ENCODE measurements around the gene FOXK2. TPM values are rescaled to one million over a fixed set of nuclear protein-coding genes. Genes with fewer than 3 reads are reported as not detected.

The FOXK2 gene
- total and polyA plus RNA-seq, 2 donors (not counting 1 experiment from before 2014, with no cell fraction given): 19.7 to 62.7 TPM

GRCh38 chr17:82545071-82545462 lies 25.5 kb downstream of the FOXK2 start:
- peaks cover 99% of the 10 kb centered on the region for H4K20me1 ChIP-seq (ENCODE audit: control insufficient read depth, insufficient read depth, low read length, poor library complexity, severe bottlenecking)
- ATAC-seq (ENCODE audit: low read depth) (no peak), DNase-seq (no peak)
- peaks cover 95% of the 10 kb centered on the region for H3K79me2 ChIP-seq (ENCODE audit: control insufficient read depth, insufficient read depth, low read length)
- no peak overlapping the region for H3K4me2 ChIP-seq (replicated peaks; ENCODE audit: low read depth, low read length, poor library complexity, severe bottlenecking)
- no peak overlapping the region for H2AFZ ChIP-seq (ENCODE audit: insufficient read depth, low read depth, low read length, poor library complexity, severe bottlenecking)
- peaks cover 51% of the 10 kb centered on the region for H3K4me1 Mint-ChIP-seq
- ChIA-PET POLR2A (no interaction called here), CTCF (interaction anchor here (0.8 to 2.7 kb wide), 5 partner anchors 9 to 192 kb away, joined by 3 to 10 read pairs (median 4); no protein-coding TSS in a partner anchor)
- no peak overlapping the region for H3K27ac Mint-ChIP-seq
- peaks cover 0 to 1% of the 10 kb centered on the region in 2 experiments for H3K36me3 ChIP-seq (replicated peaks in 1 of 2; ENCODE audit: control extremely low read depth in 1 of 2, control insufficient read depth in 1 of 2, extremely low read depth in 1 of 2, insufficient read depth in 2 of 2, low read length in 1 of 2)
- no peak overlapping the region for H3K27ac ChIP-seq (ENCODE audit: low read length in 2 of 2)
- no peak overlapping the region for H3K4me3 ChIP-seq (ENCODE audit: control extremely low read depth in 1 of 5, extremely low read depth in 1 of 5, insufficient read depth in 1 of 5, low read depth in 2 of 5, low read length in 4 of 5)
- peaks cover 5 to 22% of the 10 kb centered on the region in 2 donors for H3K4me1 ChIP-seq (ENCODE audit: control insufficient read depth in 2 of 2, insufficient read depth in 2 of 2, low read length in 2 of 2)
- TF ChIP-seq CTCF (IDR thresholded peaks at IDR 0.05) (no peak), EZH2 (IDR thresholded peaks at IDR 0.05; ENCODE audit: borderline replicate concordance, insufficient read depth, low read depth, low read length, poor library complexity, severe bottlenecking) (no peak)
- H3K9me3 Mint-ChIP-seq (ENCODE audit: insufficient read depth): no peaks in the 10 kb centered on the region
- intact Hi-C loops (cut with micrococcal nuclease): no loop called here
- H3K4me3 Mint-ChIP-seq: no peak overlapping the region
- H3K9me3 ChIP-seq (ENCODE audit: control extremely low read depth in 1 of 3, control insufficient read depth in 2 of 3, insufficient read depth in 1 of 3, low read length in 2 of 3): no peaks in the 10 kb centered on the region
- H3K27me3 ChIP-seq (replicated peaks in 1 of 4; ENCODE audit: control extremely low read depth in 1 of 4, control insufficient read depth in 3 of 4, insufficient read depth in 4 of 4, low read length in 3 of 4): no peaks in the 10 kb centered on the region
- H3K9ac ChIP-seq (ENCODE audit: low read length): no peak overlapping the region
- WGBS (ENCODE audit: insufficient coverage): 89% methylated on average over 3 of the region's 8 CpGs
- no peaks in the 10 kb centered on the region for H3K27me3 Mint-ChIP-seq

GRCh38 chr17:82547981-82548380 lies 28.4 kb downstream of the FOXK2 start:
- H3K27me3 Mint-ChIP-seq: no peaks in the 10 kb centered on the region
- intact Hi-C loops (cut with micrococcal nuclease): no loop called here
- Histone ChIP-seq H3K27ac (ENCODE audit: low read length in 2 of 2) (no peak overlapping the region), H3K9ac (ENCODE audit: low read length) (no peak overlapping the region), H3K4me2 (replicated peaks; ENCODE audit: low read depth, low read length, poor library complexity, severe bottlenecking) (no peak overlapping the region), H3K79me2 (ENCODE audit: control insufficient read depth, insufficient read depth, low read length) (peaks cover 87% of the 10 kb centered on the region), H3K27me3 (replicated peaks in 1 of 4; ENCODE audit: control extremely low read depth in 1 of 4, control insufficient read depth in 3 of 4, insufficient read depth in 4 of 4, low read length in 3 of 4) (no peaks in the 10 kb centered on the region), H3K4me3 (ENCODE audit: control extremely low read depth in 1 of 5, extremely low read depth in 1 of 5, insufficient read depth in 1 of 5, low read depth in 2 of 5, low read length in 4 of 5) (no peak overlapping the region), H2AFZ (ENCODE audit: insufficient read depth, low read depth, low read length, poor library complexity, severe bottlenecking) (no peak overlapping the region), H3K36me3 (replicated peaks in 1 of 2; ENCODE audit: control extremely low read depth in 1 of 2, control insufficient read depth in 1 of 2, extremely low read depth in 1 of 2, insufficient read depth in 2 of 2, low read length in 1 of 2) (peaks cover 0 to 1% of the 10 kb centered on the region in 2 experiments), H3K4me1 (ENCODE audit: control insufficient read depth in 2 of 2, insufficient read depth in 2 of 2, low read length in 2 of 2) (peaks cover 8 to 23% of the 10 kb centered on the region in 2 donors), H3K9me3 (ENCODE audit: control extremely low read depth in 1 of 3, control insufficient read depth in 2 of 3, insufficient read depth in 1 of 3, low read length in 2 of 3) (no peaks in the 10 kb centered on the region), H4K20me1 (ENCODE audit: control insufficient read depth, insufficient read depth, low read length, poor library complexity, severe bottlenecking) (peaks cover 96% of the 10 kb centered on the region)
- no peak for ATAC-seq (ENCODE audit: low read depth)
- H3K27ac Mint-ChIP-seq: no peak overlapping the region
- CTCF ChIA-PET: interaction anchor here (1.0 to 2.7 kb wide), 4 partner anchors 192 to 199 kb away, joined by 3 to 10 read pairs (median 6); no protein-coding TSS in a partner anchor
- peaks cover 52% of the 10 kb centered on the region for H3K4me1 Mint-ChIP-seq
- DNase-seq: no peak
- POLR2A ChIA-PET: no interaction called here
- TF ChIP-seq EZH2 (IDR thresholded peaks at IDR 0.05; ENCODE audit: borderline replicate concordance, insufficient read depth, low read depth, low read length, poor library complexity, severe bottlenecking): no peak
- no peak for TF ChIP-seq CTCF (IDR thresholded peaks at IDR 0.05)
- H3K4me3 Mint-ChIP-seq: no peak overlapping the region
- WGBS (ENCODE audit: insufficient coverage): 86% methylated on average over 4 of the region's 4 CpGs
- no peaks in the 10 kb centered on the region for H3K9me3 Mint-ChIP-seq (ENCODE audit: insufficient read depth)

Measured in B cell (primary cell).